ENCODE measurements around the gene TERB1.

DNA sequence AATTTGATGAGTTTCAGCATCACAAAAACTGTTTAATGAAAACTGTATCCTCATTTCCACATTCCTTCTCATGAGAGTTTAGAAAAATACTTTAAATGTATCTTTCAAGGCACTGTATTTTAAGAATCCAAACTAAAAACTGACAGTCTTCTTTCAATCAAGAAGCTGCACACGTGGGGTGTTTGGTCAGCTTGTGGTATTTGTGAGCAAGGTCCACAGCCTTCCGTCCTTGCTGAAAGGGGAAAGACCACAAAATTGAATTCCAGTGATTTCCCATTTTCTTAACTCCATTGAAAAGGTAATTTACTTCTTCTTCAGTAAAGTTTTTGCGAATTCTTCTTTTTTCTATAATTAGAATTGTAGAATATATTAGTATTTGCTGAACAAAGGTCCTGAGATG lies 46.6 kb downstream of the TERB1 start:
- no peak for TF ChIP-seq POLR2AphosphoS5 (IDR thresholded peaks at IDR 0.05; ENCODE audit: low read depth, low read length)
- TF ChIP-seq ELF1 (IDR thresholded peaks at IDR 0.05; ENCODE audit: borderline replicate concordance, low read depth) = no peak
- no peak for TF ChIP-seq CTCF (IDR thresholded peaks at IDR 0.05 in 2 of 3, conservative IDR thresholded peaks at IDR 0.05 in 1 of 3; ENCODE audit: borderline replicate concordance in 1 of 3, insufficient read depth in 1 of 3, low read depth in 2 of 3, low read length in 2 of 3)
- no peak for TF ChIP-seq RAD21 (IDR thresholded peaks at IDR 0.05; ENCODE audit: low read depth)
